ENCODE data around the gene DTWD2.
"Not testable (repeated sequence)": the region's sequence is repeated elsewhere in the genome, so short reads cannot be mapped to it uniquely, and the experiment has no call there.

The DTWD2 gene

DNA sequence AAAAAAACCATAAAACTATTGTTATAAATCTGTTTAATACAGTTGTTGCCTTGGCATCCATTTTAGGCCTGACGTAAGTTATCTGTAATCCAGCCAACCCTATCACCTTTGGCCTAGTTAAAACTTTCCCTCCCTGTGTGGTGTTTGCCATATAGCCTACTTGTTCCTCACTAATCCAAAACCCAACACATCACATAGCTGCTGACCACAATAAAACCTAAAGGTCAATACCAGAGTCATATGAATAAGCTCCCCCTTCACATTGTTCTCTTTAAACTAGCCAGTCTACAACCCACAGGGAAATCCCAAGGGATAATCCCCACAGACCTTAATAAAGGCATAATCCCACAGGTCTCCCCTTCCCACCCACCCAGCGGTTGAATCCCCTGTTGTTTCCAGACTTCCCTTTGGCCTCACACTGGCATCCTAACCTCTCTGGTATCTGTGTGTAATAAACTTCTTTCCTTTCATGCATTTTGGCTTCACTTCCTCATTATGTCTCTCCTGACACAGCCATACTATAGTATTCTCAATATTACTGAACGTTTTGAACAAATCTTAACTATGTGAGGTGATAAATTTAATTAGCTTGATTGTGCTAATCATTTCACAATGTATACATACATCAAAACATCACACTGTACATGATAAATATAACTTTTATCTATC is 50.8 kb downstream of the DTWD2 start:
- no peak overlapping the region for H3K9ac ChIP-seq (ENCODE audit: low read length)
- H3K36me3 ChIP-seq (ENCODE audit: control insufficient read depth, insufficient read depth, low read length, severe bottlenecking): no peaks in the 10 kb centered on the region

DNA sequence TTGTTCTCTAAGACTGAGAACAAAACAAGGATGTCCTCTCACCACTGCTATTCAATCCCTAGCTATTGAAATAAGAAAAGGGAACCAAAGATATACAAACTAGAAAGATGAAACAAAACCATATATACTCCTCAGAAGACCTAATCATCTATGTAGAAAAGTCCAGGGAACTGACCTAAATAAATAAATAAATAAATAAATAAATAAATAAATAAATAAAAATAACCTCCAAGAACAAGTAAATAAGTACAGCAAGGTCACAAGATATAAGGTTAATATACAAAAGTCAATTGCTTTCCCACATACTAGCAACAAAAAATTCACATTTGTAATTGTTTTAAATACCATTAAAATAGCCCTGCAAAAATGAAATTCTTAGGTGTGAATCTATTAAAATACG is 54.6 kb downstream of the DTWD2 start:
- H3K4me1 ChIP-seq (ENCODE audit: control insufficient read depth, insufficient read depth, low read length): peaks cover 6% of the 10 kb centered on the region
- no peak overlapping the region for H3K4me3 ChIP-seq (ENCODE audit: low read length)
- DNase-seq (ENCODE audit: low read depth): no peak
- no peaks in the 10 kb centered on the region for H3K27me3 ChIP-seq (replicated peaks; ENCODE audit: control insufficient read depth, insufficient read depth, low read length)
- H3K9ac ChIP-seq (ENCODE audit: low read length): no peak overlapping the region
- peaks cover 2% of the 10 kb centered on the region for H3K36me3 ChIP-seq (ENCODE audit: control insufficient read depth, insufficient read depth, low read length, severe bottlenecking)
- H3K9me3 ChIP-seq (ENCODE audit: control insufficient read depth, low read length): peaks cover 2% of the 10 kb centered on the region

More for the DNA sequence above, 50.8 kb downstream of the DTWD2 start:
- Histone ChIP-seq H3K27me3 (replicated peaks; ENCODE audit: control insufficient read depth, insufficient read depth, low read length) (no peaks in the 10 kb centered on the region), H3K9me3 (ENCODE audit: control insufficient read depth, low read length) (no peaks in the 10 kb centered on the region), H3K4me1 (ENCODE audit: control insufficient read depth, insufficient read depth, low read length) (peaks cover 6% of the 10 kb centered on the region), H3K4me3 (ENCODE audit: low read length) (no peak overlapping the region)
- no peak for DNase-seq (ENCODE audit: low read depth)

GRCh38 chr5:118931564-118931963 is 56.8 kb downstream of the DTWD2 start:
- H3K4me1 ChIP-seq (ENCODE audit: control insufficient read depth, insufficient read depth, low read length): no peaks in the 10 kb centered on the region
- no peaks in the 10 kb centered on the region for H3K27me3 ChIP-seq (replicated peaks; ENCODE audit: control insufficient read depth, insufficient read depth, low read length)
- H3K9me3 ChIP-seq (ENCODE audit: control insufficient read depth, low read length): peaks cover 2% of the 10 kb centered on the region
- no peak for DNase-seq (ENCODE audit: low read depth)
- no peak overlapping the region for H3K4me3 ChIP-seq (ENCODE audit: low read length)
- no peak overlapping the region for H3K9ac ChIP-seq (ENCODE audit: low read length)
- H3K36me3 ChIP-seq (ENCODE audit: control insufficient read depth, insufficient read depth, low read length, severe bottlenecking): peaks cover 2% of the 10 kb centered on the region

DNA sequence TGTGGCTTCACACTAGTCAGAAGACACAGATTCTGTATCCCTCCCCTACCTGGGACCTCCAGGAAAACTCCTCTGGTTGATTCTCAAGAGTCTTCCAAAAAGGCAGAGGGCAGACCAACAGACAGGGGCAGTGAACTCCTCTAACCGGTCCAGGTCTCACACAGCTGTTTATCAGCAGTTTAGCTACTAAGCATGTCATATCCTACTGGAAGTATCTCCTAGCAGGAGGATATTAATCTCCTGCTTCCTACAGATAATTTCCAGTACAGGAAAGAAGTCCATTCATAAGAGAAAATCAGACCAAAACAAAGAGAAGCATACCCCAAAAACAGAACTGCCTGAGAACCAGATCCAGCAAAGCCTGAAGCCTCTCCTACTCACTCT is 64.3 kb downstream of the DTWD2 start:
- H3K27me3 ChIP-seq (replicated peaks; ENCODE audit: control insufficient read depth, insufficient read depth, low read length): no peaks in the 10 kb centered on the region
- DNase-seq (ENCODE audit: low read depth): no peak
- H3K9ac ChIP-seq (ENCODE audit: low read length): no peak overlapping the region
- H3K4me3 ChIP-seq (ENCODE audit: low read length): no peak overlapping the region
- no peaks in the 10 kb centered on the region for H3K4me1 ChIP-seq (ENCODE audit: control insufficient read depth, insufficient read depth, low read length)
- no peaks in the 10 kb centered on the region for H3K9me3 ChIP-seq (ENCODE audit: control insufficient read depth, low read length)
- H3K36me3 ChIP-seq (ENCODE audit: control insufficient read depth, insufficient read depth, low read length, severe bottlenecking): no peaks in the 10 kb centered on the region

DNA sequence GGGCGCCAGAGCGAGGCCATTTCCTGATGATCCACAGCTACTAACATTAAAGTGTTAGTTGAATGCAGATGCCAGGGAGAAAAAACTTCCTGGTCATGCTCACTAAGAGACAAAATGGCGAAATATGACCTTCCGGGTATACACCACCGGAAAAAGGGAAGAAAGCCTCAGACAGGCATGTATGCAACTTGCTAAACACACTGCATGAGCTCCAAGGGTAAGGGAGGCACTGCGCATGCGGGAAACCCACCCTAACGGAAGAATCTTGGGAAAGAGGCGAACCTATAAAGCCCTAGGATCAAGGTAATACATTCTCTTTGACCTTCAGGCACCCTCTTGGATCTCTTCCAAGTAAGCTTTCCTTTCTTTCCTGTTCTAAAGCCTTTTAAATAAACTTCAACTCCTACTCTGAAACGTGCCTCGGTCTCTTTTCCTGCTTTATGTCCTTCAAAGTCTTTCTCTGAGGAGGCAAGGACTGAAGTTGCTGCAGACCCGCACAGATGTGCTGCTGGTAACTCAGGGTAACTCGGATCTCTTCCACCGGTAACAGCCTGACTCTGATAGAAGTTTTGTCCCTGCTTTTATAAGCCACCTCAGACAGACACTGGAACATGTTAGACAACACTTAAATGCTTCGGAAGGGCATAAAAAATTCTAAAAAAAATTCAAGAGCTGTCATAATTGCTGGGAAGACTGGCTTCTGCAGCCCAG is 64.9 kb downstream of the DTWD2 start:
- Histone ChIP-seq H3K9ac (ENCODE audit: low read length) (no peak overlapping the region), H3K27me3 (replicated peaks; ENCODE audit: control insufficient read depth, insufficient read depth, low read length) (no peaks in the 10 kb centered on the region), H3K36me3 (ENCODE audit: control insufficient read depth, insufficient read depth, low read length, severe bottlenecking) (no peaks in the 10 kb centered on the region), H3K4me3 (ENCODE audit: low read length) (no peak overlapping the region), H3K4me1 (ENCODE audit: control insufficient read depth, insufficient read depth, low read length) (no peaks in the 10 kb centered on the region), H3K9me3 (ENCODE audit: control insufficient read depth, low read length) (no peaks in the 10 kb centered on the region)
- DNase-seq (ENCODE audit: low read depth): no peak

GRCh38 chr5:118921866-118922265 is 66.5 kb downstream of the DTWD2 start:
- no peaks in the 10 kb centered on the region for H3K27me3 ChIP-seq (replicated peaks; ENCODE audit: control insufficient read depth, insufficient read depth, low read length)
- DNase-seq (ENCODE audit: low read depth): peak; percentile 8
- H3K9me3 ChIP-seq (ENCODE audit: control insufficient read depth, low read length): no peaks in the 10 kb centered on the region
- no peaks in the 10 kb centered on the region for H3K36me3 ChIP-seq (ENCODE audit: control insufficient read depth, insufficient read depth, low read length, severe bottlenecking)
- no peak overlapping the region for H3K9ac ChIP-seq (ENCODE audit: low read length)
- no peak overlapping the region for H3K4me3 ChIP-seq (ENCODE audit: low read length)
- H3K4me1 ChIP-seq (ENCODE audit: control insufficient read depth, insufficient read depth, low read length): no peaks in the 10 kb centered on the region

DNA sequence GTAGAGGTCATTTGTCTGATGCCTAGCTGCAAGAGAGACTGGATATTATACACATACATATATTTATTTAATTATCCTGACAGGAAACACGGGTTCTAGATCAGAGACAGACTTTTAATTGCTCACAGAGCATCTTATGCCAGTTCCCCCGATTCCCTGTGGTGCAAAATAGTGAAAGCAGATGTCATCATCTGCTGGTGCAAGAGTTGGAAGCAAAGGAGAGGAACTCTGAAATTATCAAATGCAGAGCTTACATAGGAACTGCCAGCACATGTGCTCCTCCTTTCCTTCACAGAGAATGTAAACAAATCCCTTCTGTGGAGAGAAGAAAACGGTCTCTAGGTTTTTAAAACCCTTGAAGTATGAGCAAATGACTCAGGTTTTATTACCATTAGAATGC is 69.3 kb downstream of the DTWD2 start:
- no peaks in the 10 kb centered on the region for H3K27me3 ChIP-seq (replicated peaks; ENCODE audit: control insufficient read depth, insufficient read depth, low read length)
- peak; percentile 16 for DNase-seq (ENCODE audit: low read depth)
- no peaks in the 10 kb centered on the region for H3K4me1 ChIP-seq (ENCODE audit: control insufficient read depth, insufficient read depth, low read length)
- no peaks in the 10 kb centered on the region for H3K36me3 ChIP-seq (ENCODE audit: control insufficient read depth, insufficient read depth, low read length, severe bottlenecking)
- H3K9me3 ChIP-seq (ENCODE audit: control insufficient read depth, low read length): no peaks in the 10 kb centered on the region
- H3K4me3 ChIP-seq (ENCODE audit: low read length): no peak overlapping the region
- no peak overlapping the region for H3K9ac ChIP-seq (ENCODE audit: low read length)

GRCh38 chr5:118918232-118918631 is 70.1 kb downstream of the DTWD2 start:
- no peak for DNase-seq (ENCODE audit: low read depth)
- H3K9me3 ChIP-seq (ENCODE audit: control insufficient read depth, low read length): no peaks in the 10 kb centered on the region
- H3K9ac ChIP-seq (ENCODE audit: low read length): no peak overlapping the region
- H3K27me3 ChIP-seq (replicated peaks; ENCODE audit: control insufficient read depth, insufficient read depth, low read length): no peaks in the 10 kb centered on the region
- no peak overlapping the region for H3K4me3 ChIP-seq (ENCODE audit: low read length)
- H3K36me3 ChIP-seq (ENCODE audit: control insufficient read depth, insufficient read depth, low read length, severe bottlenecking): no peaks in the 10 kb centered on the region
- no peaks in the 10 kb centered on the region for H3K4me1 ChIP-seq (ENCODE audit: control insufficient read depth, insufficient read depth, low read length)

GRCh38 chr5:118907536-118907935 is 80.8 kb downstream of the DTWD2 start:
- not testable (repeated sequence) for H3K4me1 ChIP-seq (ENCODE audit: control insufficient read depth, insufficient read depth, low read length); DNase-seq (ENCODE audit: low read depth); H3K27me3 ChIP-seq (replicated peaks; ENCODE audit: control insufficient read depth, insufficient read depth, low read length); H3K9me3 ChIP-seq (ENCODE audit: control insufficient read depth, low read length); H3K9ac ChIP-seq (ENCODE audit: low read length); H3K4me3 ChIP-seq (ENCODE audit: low read length); H3K36me3 ChIP-seq (ENCODE audit: control insufficient read depth, insufficient read depth, low read length, severe bottlenecking)

DNA sequence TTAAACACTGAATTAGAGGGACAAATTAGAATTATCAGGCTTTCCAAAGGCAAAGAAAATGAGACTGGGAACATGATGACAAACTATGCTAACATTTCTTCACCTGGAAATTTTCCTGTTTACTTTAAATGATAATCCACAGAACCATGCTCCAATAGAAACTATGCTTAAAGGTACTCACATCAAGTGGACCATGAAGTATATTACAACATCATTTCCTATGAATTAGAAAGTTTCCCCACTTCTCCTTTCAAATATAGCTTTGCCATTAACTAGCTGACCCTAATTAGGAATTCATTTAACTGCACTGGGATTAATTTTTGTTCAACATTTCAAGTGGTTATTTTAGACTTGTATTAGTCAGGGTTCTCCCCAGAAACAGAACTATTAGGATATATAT is 81.4 kb downstream of the DTWD2 start:
- H3K4me1 ChIP-seq (ENCODE audit: control insufficient read depth, insufficient read depth, low read length): no peaks in the 10 kb centered on the region
- no peak overlapping the region for H3K9ac ChIP-seq (ENCODE audit: low read length)
- no peak overlapping the region for H3K4me3 ChIP-seq (ENCODE audit: low read length)
- H3K27me3 ChIP-seq (replicated peaks; ENCODE audit: control insufficient read depth, insufficient read depth, low read length): no peaks in the 10 kb centered on the region
- H3K9me3 ChIP-seq (ENCODE audit: control insufficient read depth, low read length): no peaks in the 10 kb centered on the region
- H3K36me3 ChIP-seq (ENCODE audit: control insufficient read depth, insufficient read depth, low read length, severe bottlenecking): no peaks in the 10 kb centered on the region
- no peak for DNase-seq (ENCODE audit: low read depth)

DNA sequence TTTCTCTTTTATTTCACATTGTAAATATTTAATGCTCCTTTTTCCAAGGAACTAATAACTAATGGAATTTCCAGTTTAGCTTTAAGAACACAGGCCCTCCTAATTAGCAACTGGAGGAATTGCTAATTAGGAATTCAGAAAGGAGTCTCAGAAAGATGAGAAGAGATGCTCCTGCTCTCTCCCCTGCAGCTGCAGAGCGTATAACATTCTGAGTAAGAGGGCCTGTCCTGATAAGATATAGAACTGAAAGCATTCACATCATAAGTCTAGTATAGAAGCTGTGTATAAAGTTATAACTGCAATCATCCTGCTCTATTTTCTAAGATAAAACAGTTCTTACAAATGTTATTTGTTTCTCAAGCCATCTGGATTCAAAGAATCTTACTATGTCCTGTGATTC is 83.2 kb downstream of the DTWD2 start:
- DNase-seq (ENCODE audit: low read depth): no peak

More for the DNA sequence above, 83.2 kb downstream of the DTWD2 start:
- no peaks in the 10 kb centered on the region for H3K9me3 ChIP-seq (ENCODE audit: control insufficient read depth, low read length)
- no peaks in the 10 kb centered on the region for H3K4me1 ChIP-seq (ENCODE audit: control insufficient read depth, insufficient read depth, low read length)
- H3K27me3 ChIP-seq (replicated peaks; ENCODE audit: control insufficient read depth, insufficient read depth, low read length): no peaks in the 10 kb centered on the region
- H3K4me3 ChIP-seq (ENCODE audit: low read length): no peak overlapping the region
- no peak overlapping the region for H3K9ac ChIP-seq (ENCODE audit: low read length)
- no peaks in the 10 kb centered on the region for H3K36me3 ChIP-seq (ENCODE audit: control insufficient read depth, insufficient read depth, low read length, severe bottlenecking)

All from adipocyte (in vitro differentiated cells).